Neural cell (in vitro differentiated cells): Measurements from ENCODE around the gene IL1RAPL2. TPM values are rescaled to one million over a fixed set of nuclear protein-coding genes. Genes with fewer than 3 reads are reported as not detected.

ENCODE experiments used
- H2AFZ ChIP-seq: fragments of 200-600, 300-800 bp; sonication (generic), shearing (Covaris generic); 2 replicates; pipeline ENCODE4 v1.6.0; 2014; ENCODE audit warnings: low read depth, mild to moderate bottlenecking, antibody characterized with exemption, low read length, moderate library complexity
- H3F3A ChIP-seq: fragments of 200-600 bp; shearing (Covaris generic); 2 replicates; pipeline ENCODE4 v1.6.1; 2016; ENCODE audit warnings: mild to moderate bottlenecking, moderate library complexity, mixed read lengths, antibody characterized with exemption, low read length; ENCODE audit not compliant: insufficient read depth, poor library complexity, severe bottlenecking
- H3K27ac ChIP-seq: fragments of 200-600, 300-800 bp; sonication (generic), shearing (Covaris generic); 2 replicates; pipeline ENCODE4 v1.5.1; 2014; ENCODE audit warnings: mild to moderate bottlenecking, low read length, moderate library complexity
- H3K27me3 ChIP-seq: fragments of 300-800, 200-600 bp; sonication (generic), shearing (Covaris generic); 2 replicates; pipeline ENCODE4 v1.6.0; 2014; ENCODE audit warnings: mild to moderate bottlenecking, low read depth, low read length, moderate library complexity; ENCODE audit not compliant: insufficient read depth
- H3K36me3 ChIP-seq: fragments of 300-800, 200-600 bp; sonication (generic), shearing (Covaris generic); 2 replicates; pipeline ENCODE4 v1.5.1; 2014; ENCODE audit warnings: mild to moderate bottlenecking, antibody characterized with exemption, low read length, moderate library complexity; ENCODE audit not compliant: insufficient read depth
- H3K4me2 ChIP-seq: fragments of 300-800, 200-600 bp; sonication (generic), shearing (Covaris generic); 2 replicates; pipeline ENCODE4 v1.6.0; 2014; ENCODE audit warnings: mild to moderate bottlenecking, low read length
- H3K4me3 ChIP-seq: fragments of 300-800, 200-600 bp; sonication (generic), shearing (Covaris generic); 2 replicates; pipeline ENCODE4 v1.5.1; 2014; ENCODE audit warnings: mild to moderate bottlenecking, low read length, moderate library complexity
- H3K79me2 ChIP-seq: fragments of 200-600 bp; shearing (Covaris generic); replicated peaks from 2 replicates; pipeline ENCODE4 v1.6.0; 2014; ENCODE audit warnings: mild to moderate bottlenecking, low read length, moderate library complexity; ENCODE audit not compliant: insufficient read depth
- H3K9ac ChIP-seq: fragments of 300-800, 200-600 bp; sonication (generic), shearing (Covaris generic); 2 replicates; pipeline ENCODE4 v1.6.1; 2016; ENCODE audit warnings: mild to moderate bottlenecking, low read length, mixed read lengths
- H3K9me2 ChIP-seq: fragments of 200-600 bp; shearing (Covaris generic); 2 replicates; pipeline ENCODE4 v1.6.1; 2016; ENCODE audit warnings: mild to moderate bottlenecking, low read length, mixed read lengths; ENCODE audit not compliant: insufficient read depth
- H3K9me3 ChIP-seq: fragments of 200-600, 300-800 bp; sonication (generic), shearing (Covaris generic); 2 replicates; pipeline ENCODE4 v1.6.1; 2016; ENCODE audit warnings: mild to moderate bottlenecking, mixed run types, low read length, moderate library complexity, mixed read lengths
- H4K20me1 ChIP-seq: fragments of 200-600 bp; shearing (Covaris generic); 2 replicates; pipeline ENCODE4 v1.6.1; 2016; ENCODE audit warnings: mild to moderate bottlenecking, mixed run types; ENCODE audit not compliant: insufficient read depth
- EP300 ChIP-seq: fragments of 450-650 bp; conservative IDR thresholded peaks from 2 replicates; pipeline ENCODE4 v1.6.1; 2014; ENCODE audit warnings: antibody characterized with exemption, mild to moderate bottlenecking, moderate library complexity; ENCODE audit not compliant: poor library complexity, severe bottlenecking
- EZH2 ChIP-seq: fragments of 200-600, 300-800 bp; shearing (Covaris generic), sonication (generic); IDR thresholded peaks from 2 replicates; pipeline ENCODE4 v1.6.1; 2014; ENCODE audit warnings: antibody characterized with exemption, low read length, borderline replicate concordance, mild to moderate bottlenecking; ENCODE audit not compliant: insufficient read depth, poor library complexity, severe bottlenecking
- MXI1 ChIP-seq: fragments of 450-650 bp; conservative IDR thresholded peaks from 2 replicates; pipeline ENCODE4 v1.6.1; 2014; ENCODE audit warnings: antibody characterized with exemption, mild to moderate bottlenecking; ENCODE audit not compliant: poor library complexity, severe bottlenecking
- POLR2AphosphoS5 ChIP-seq: IDR thresholded peaks from 2 replicates; pipeline ENCODE4 v1.6.1; 2012
- RAD21 ChIP-seq: fragments of 450-650 bp; conservative IDR thresholded peaks from 2 replicates; pipeline ENCODE4 v1.6.1; 2014; ENCODE audit warnings: antibody characterized with exemption, mild to moderate bottlenecking, moderate library complexity
- SMC3 ChIP-seq: fragments of 450-650 bp; conservative IDR thresholded peaks from 2 replicates; pipeline ENCODE4 v1.6.1; 2014; ENCODE audit warnings: antibody characterized with exemption, mild to moderate bottlenecking, moderate library complexity; ENCODE audit not compliant: poor library complexity
- TAF1 ChIP-seq: IDR thresholded peaks from 2 replicates; pipeline ENCODE4 v1.6.1; 2012; ENCODE audit warnings: low read depth
- polyA plus RNA-seq: library from polyadenylated mRNA; depleted of rRNA; stranded (reverse); fragments of >200 nt; gene quantifications from 2 replicates; pipeline ENCODE4 v1.2.3, GENCODE V29; 2014
- TF ChIP-seq, protein P1 (sequence below): fragments of 450-650 bp; IDR thresholded peaks from 2 replicates; pipeline ENCODE4 v1.5.1; 2014; ENCODE audit warnings: antibody characterized with exemption, mild to moderate bottlenecking, moderate library complexity; ENCODE audit not compliant: poor library complexity, severe bottlenecking
- TF ChIP-seq, protein P2 (sequence below): IDR thresholded peaks from 2 replicates; pipeline ENCODE4 v1.6.1; 2012; ENCODE audit warnings: borderline replicate concordance

Gene IL1RAPL2
- polyA plus RNA-seq, 1 donor from 2014 or later = not detected

DNA sequence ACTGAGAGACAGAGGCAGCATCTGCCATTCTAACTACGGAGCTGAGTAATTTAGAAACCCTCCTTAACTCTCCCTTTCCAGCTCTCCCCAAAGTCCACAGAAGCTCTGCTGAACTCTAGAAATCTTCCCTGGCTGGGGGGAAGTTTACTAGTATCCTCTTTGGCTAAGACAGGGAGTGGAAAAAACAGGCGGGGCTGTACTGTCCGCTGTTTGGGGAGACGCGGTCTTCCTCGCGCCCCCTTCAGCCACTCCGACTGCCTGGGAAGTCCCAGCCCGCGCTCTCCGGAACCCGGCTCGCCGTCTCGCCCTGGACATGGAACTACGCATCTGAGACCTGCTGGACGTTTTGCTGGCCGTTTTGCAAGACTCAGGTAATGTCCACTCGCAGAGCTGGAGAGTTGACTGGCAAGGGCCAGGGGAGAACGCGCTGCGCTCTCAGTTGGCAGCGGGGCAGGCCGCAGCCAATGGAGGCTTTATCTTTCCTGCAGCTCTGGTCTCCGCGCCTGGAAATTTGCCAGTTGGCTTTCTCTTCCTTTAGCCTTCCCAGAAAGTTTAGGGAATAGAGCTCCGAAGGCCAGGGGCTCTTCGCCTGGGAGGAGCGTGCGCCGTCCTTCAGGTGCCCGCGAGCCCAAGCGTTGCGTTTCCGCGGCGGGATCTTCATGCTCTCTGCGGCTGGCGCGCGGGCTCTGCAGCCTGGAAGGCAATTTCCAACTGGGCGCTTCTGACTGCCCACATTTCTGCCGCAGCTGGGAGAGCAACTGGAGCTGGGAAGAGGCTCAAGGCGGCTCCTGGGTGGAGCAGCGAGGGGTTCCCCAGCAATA lies 892 bp downstream of the IL1RAPL2 start:
- Histone ChIP-seq H3K4me3 (peak overlapping the region; percentile 69), H3K4me2 (peak overlapping the region; percentile 44), H3K9me2 (no peaks in the 10 kb centered on the region), H3K9me3 (no peaks in the 10 kb centered on the region), H3K79me2 (no peaks in the 10 kb centered on the region), H3F3A (no peaks in the 10 kb centered on the region), H4K20me1 (no peaks in the 10 kb centered on the region), H3K27ac (no peak overlapping the region), H3K36me3 (no peaks in the 10 kb centered on the region), H3K9ac (no peak overlapping the region), H3K27me3 (peaks cover 40% of the 10 kb centered on the region), H2AFZ (no peak overlapping the region)
- no peak for TF ChIP-seq POLR2AphosphoS5
- no peak for TF ChIP-seq SMC3
- no peak for TF ChIP-seq RAD21
- TF ChIP-seq, protein P1, sequence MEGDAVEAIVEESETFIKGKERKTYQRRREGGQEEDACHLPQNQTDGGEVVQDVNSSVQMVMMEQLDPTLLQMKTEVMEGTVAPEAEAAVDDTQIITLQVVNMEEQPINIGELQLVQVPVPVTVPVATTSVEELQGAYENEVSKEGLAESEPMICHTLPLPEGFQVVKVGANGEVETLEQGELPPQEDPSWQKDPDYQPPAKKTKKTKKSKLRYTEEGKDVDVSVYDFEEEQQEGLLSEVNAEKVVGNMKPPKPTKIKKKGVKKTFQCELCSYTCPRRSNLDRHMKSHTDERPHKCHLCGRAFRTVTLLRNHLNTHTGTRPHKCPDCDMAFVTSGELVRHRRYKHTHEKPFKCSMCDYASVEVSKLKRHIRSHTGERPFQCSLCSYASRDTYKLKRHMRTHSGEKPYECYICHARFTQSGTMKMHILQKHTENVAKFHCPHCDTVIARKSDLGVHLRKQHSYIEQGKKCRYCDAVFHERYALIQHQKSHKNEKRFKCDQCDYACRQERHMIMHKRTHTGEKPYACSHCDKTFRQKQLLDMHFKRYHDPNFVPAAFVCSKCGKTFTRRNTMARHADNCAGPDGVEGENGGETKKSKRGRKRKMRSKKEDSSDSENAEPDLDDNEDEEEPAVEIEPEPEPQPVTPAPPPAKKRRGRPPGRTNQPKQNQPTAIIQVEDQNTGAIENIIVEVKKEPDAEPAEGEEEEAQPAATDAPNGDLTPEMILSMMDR = no peak
- no peak for TF ChIP-seq TAF1
- TF ChIP-seq, protein P2, sequence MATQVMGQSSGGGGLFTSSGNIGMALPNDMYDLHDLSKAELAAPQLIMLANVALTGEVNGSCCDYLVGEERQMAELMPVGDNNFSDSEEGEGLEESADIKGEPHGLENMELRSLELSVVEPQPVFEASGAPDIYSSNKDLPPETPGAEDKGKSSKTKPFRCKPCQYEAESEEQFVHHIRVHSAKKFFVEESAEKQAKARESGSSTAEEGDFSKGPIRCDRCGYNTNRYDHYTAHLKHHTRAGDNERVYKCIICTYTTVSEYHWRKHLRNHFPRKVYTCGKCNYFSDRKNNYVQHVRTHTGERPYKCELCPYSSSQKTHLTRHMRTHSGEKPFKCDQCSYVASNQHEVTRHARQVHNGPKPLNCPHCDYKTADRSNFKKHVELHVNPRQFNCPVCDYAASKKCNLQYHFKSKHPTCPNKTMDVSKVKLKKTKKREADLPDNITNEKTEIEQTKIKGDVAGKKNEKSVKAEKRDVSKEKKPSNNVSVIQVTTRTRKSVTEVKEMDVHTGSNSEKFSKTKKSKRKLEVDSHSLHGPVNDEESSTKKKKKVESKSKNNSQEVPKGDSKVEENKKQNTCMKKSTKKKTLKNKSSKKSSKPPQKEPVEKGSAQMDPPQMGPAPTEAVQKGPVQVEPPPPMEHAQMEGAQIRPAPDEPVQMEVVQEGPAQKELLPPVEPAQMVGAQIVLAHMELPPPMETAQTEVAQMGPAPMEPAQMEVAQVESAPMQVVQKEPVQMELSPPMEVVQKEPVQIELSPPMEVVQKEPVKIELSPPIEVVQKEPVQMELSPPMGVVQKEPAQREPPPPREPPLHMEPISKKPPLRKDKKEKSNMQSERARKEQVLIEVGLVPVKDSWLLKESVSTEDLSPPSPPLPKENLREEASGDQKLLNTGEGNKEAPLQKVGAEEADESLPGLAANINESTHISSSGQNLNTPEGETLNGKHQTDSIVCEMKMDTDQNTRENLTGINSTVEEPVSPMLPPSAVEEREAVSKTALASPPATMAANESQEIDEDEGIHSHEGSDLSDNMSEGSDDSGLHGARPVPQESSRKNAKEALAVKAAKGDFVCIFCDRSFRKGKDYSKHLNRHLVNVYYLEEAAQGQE = no peak
- no peak for TF ChIP-seq EZH2
- TF ChIP-seq EP300 = no peak
- no peak for TF ChIP-seq MXI1

DNA sequence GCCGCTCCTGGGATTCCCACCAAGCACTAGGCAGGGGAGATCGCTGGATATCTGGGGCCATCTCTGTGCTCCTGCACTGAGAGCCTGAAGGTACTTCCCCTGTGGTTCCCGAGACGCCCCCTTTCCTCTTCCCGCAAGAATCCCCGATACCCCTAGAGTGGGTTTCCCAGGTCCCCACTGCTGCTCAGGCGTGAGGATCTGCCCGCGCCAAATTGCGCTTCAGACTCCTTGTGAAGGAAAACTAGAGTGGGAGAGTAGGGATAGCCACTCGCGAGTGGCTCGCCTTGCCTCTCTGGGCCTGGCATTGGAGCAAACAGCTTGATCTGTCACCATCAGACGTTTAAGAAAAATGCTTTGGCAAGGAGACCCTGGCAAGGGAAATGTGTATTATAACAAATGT lies 1.5 kb downstream of the IL1RAPL2 start:
- Histone ChIP-seq H2AFZ (no peak overlapping the region), H3K4me3 (peak overlapping the region; percentile 69), H4K20me1 (no peaks in the 10 kb centered on the region), H3K36me3 (no peaks in the 10 kb centered on the region), H3K4me2 (no peak overlapping the region), H3F3A (no peaks in the 10 kb centered on the region), H3K9me2 (no peaks in the 10 kb centered on the region), H3K9me3 (no peaks in the 10 kb centered on the region), H3K9ac (no peak overlapping the region), H3K27me3 (peaks cover 40% of the 10 kb centered on the region), H3K79me2 (no peaks in the 10 kb centered on the region), H3K27ac (no peak overlapping the region)
- no peak for TF ChIP-seq RAD21
- TF ChIP-seq POLR2AphosphoS5 = no peak
- TF ChIP-seq, protein P2 = no peak
- no peak for TF ChIP-seq MXI1
- TF ChIP-seq, protein P1 = no peak
- TF ChIP-seq TAF1 = no peak
- no peak for TF ChIP-seq SMC3
- TF ChIP-seq EP300 = no peak
